Fibroblast of skin of right biceps (primary cell): ENCODE data around the gene ATP8B2.
"Not testable (repeated sequence)": the region's sequence is repeated elsewhere in the genome, so short reads cannot be mapped to it uniquely, and the experiment has no call there.

Experiments used
- DNase-seq: peaks from one replicate; pipeline ENCODE4 v3.0.0-alpha.2; 2013

The ATP8B2 gene

GRCh38 chr1:154324669-154325582, at the start of gene ATP8B2:
ATP8B2 (plus strand) TSS chr1:154325525; CDS start chr1:154328142, 2,617 bp downstream.
- peak; percentile 82 for DNase-seq

GRCh38 chr1:154276797-154277196, 48.5 kb upstream of the ATP8B2 start:
- no peak for DNase-seq

- not testable (repeated sequence) for DNase-seq
Measured at GRCh38 chr1:154287591-154287990, 37.7 kb upstream of the ATP8B2 start.

GRCh38 chr1:154288661-154289060, 36.7 kb upstream of the ATP8B2 start:
- no peak for DNase-seq

- no peak for DNase-seq
Measured at GRCh38 chr1:154290921-154291320, 34.4 kb upstream of the ATP8B2 start.

- no peak for DNase-seq
Measured at GRCh38 chr1:154295408-154296235, 29.7 kb upstream of the ATP8B2 start.

- DNase-seq = no peak
Measured at GRCh38 chr1:154301582-154301981, 23.7 kb upstream of the ATP8B2 start.

- DNase-seq = peak; percentile 38
Measured at GRCh38 chr1:154304664-154305337, 20.5 kb upstream of the ATP8B2 start.

GRCh38 chr1:154306151-154306550, 19.2 kb upstream of the ATP8B2 start:
- peak; percentile 22 for DNase-seq

- DNase-seq = not testable (repeated sequence)
Measured at GRCh38 chr1:154307670-154308270, 17.6 kb upstream of the ATP8B2 start.

GRCh38 chr1:154309136-154309535, 16.2 kb upstream of the ATP8B2 start:
- DNase-seq = not testable (repeated sequence)

GRCh38 chr1:154312229-154313065, 12.9 kb upstream of the ATP8B2 start:
- not testable (repeated sequence) for DNase-seq

- no peak for DNase-seq
Measured at GRCh38 chr1:154313066-154313356, 12.3 kb upstream of the ATP8B2 start.

- not testable (repeated sequence) for DNase-seq
Measured at GRCh38 chr1:154314226-154314625, 11.1 kb upstream of the ATP8B2 start.

- DNase-seq = no peak
Measured at GRCh38 chr1:154316704-154317103, 8.6 kb upstream of the ATP8B2 start.

- no peak for DNase-seq
Measured at GRCh38 chr1:154318386-154318785, 6.9 kb upstream of the ATP8B2 start.

GRCh38 chr1:154320882-154321608, 4.3 kb upstream of the ATP8B2 start, which contains the start of gene AQP10:
AQP10 (plus strand) TSS chr1:154321093; CDS start chr1:154321156, 63 bp downstream.
- DNase-seq = no peak

GRCh38 chr1:154321609-154321934, 3.8 kb upstream of the ATP8B2 start:
- DNase-seq = not testable (repeated sequence)

- DNase-seq = no peak
Measured at GRCh38 chr1:154323493-154323892, 1.8 kb upstream of the ATP8B2 start.

- DNase-seq = no peak
Measured at GRCh38 chr1:154324241-154324640, 1.1 kb upstream of the ATP8B2 start.
